Cardiac muscle cell (in vitro differentiated cells and primary cell): Measurements from ENCODE around the gene ERG. TPM values are rescaled to one million over a fixed set of nuclear protein-coding genes. Genes with fewer than 3 reads are reported as not detected.

Experiments
- DNase-seq, 2 donors: peaks; one replicate each; pipeline versions ENCODE4 v3.0.0 to v3.0.0-alpha.2; 2010 to 2017; ENCODE audit warnings: low read depth in 1 of 2, low spot score in 1 of 2
- H3K27ac ChIP-seq: fragments of 200-600 bp; sonication (generic); 2 replicates; pipeline ENCODE4 v1.5.1; 2016
- H3K27me3 ChIP-seq: fragments of 200-600 bp; sonication (generic); 2 replicates; pipeline ENCODE4 v1.6.0; 2016; ENCODE audit warnings: control low read depth
- H3K36me3 ChIP-seq: fragments of 200-600 bp; sonication (generic); 2 replicates; pipeline ENCODE4 v1.5.1; 2016; ENCODE audit warnings: control low read depth
- H3K4me1 ChIP-seq: fragments of 200-600 bp; sonication (generic); 2 replicates; pipeline ENCODE4 v1.8.1; 2017; ENCODE audit warnings: low read depth, mild to moderate bottlenecking, mixed run types
- H3K4me3 ChIP-seq: fragments of 200-600 bp; sonication (generic); 2 replicates; pipeline ENCODE4 v1.5.1; 2016; ENCODE audit warnings: mild to moderate bottlenecking
- H3K9me3 ChIP-seq: fragments of 200-600 bp; sonication (generic); 2 replicates; pipeline ENCODE4 v1.5.1; 2017; ENCODE audit warnings: low read depth, mild to moderate bottlenecking, control low read depth
- CTCF ChIP-seq: IDR thresholded peaks from 2 replicates; pipeline ENCODE4 v1.5.1; 2012; ENCODE audit warnings: low read depth, mild to moderate bottlenecking, low read length
- polyA plus RNA-seq: library from polyadenylated mRNA; unstranded; fragments of >200 nt; fragmentation: Nextera tagmentation; extraction: Ambion mirVana; gene quantifications from 2 replicates; pipeline ENCODE4 v1.2.1, GENCODE V29; 2016
- total RNA-seq: library from RNA; depleted of rRNA; stranded (reverse); fragments of >200 nt; gene quantifications from 2 replicates; pipeline ENCODE4 v1.2.3, GENCODE V29; 2016

The ERG gene
- total and polyA plus RNA-seq, 2 experiments from 2014 or later = 1.5 TPM; not detected in 1

- Histone ChIP-seq H3K36me3 (no peaks in the 10 kb centered on the region), H3K4me1 (no peaks in the 10 kb centered on the region), H3K9me3 (no peaks in the 10 kb centered on the region), H3K4me3 (no peak overlapping the region), H3K27ac (no peak overlapping the region), H3K27me3 (no peaks in the 10 kb centered on the region)
- TF ChIP-seq CTCF = no peak
- DNase-seq = no peak
Measured at GRCh38 chr21:38341546-38342012, 156.7 kb downstream of the ERG start.

GRCh38 chr21:38340131-38340530 lies 158.1 kb downstream of the ERG start:
- Histone ChIP-seq H3K4me1 (no peaks in the 10 kb centered on the region), H3K36me3 (no peaks in the 10 kb centered on the region), H3K9me3 (no peaks in the 10 kb centered on the region), H3K4me3 (no peak overlapping the region), H3K27ac (no peak overlapping the region), H3K27me3 (no peaks in the 10 kb centered on the region)
- DNase-seq = no peak
- TF ChIP-seq CTCF = no peak

GRCh38 chr21:38337793-38338192 lies 160.5 kb downstream of the ERG start:
- Histone ChIP-seq H3K27ac (no peak overlapping the region), H3K9me3 (no peaks in the 10 kb centered on the region), H3K4me3 (no peak overlapping the region), H3K27me3 (no peaks in the 10 kb centered on the region), H3K4me1 (no peaks in the 10 kb centered on the region), H3K36me3 (no peaks in the 10 kb centered on the region)
- no peak for DNase-seq
- no peak for TF ChIP-seq CTCF

- Histone ChIP-seq H3K9me3 (no peaks in the 10 kb centered on the region), H3K4me3 (no peak overlapping the region), H3K27ac (no peak overlapping the region), H3K36me3 (no peaks in the 10 kb centered on the region), H3K4me1 (no peaks in the 10 kb centered on the region), H3K27me3 (no peaks in the 10 kb centered on the region)
- DNase-seq = no peak
- no peak for TF ChIP-seq CTCF
Measured at GRCh38 chr21:38334866-38335265, 163.4 kb downstream of the ERG start.

GRCh38 chr21:38333301-38334272 lies 164.7 kb downstream of the ERG start:
- Histone ChIP-seq H3K27ac (no peak overlapping the region), H3K27me3 (no peaks in the 10 kb centered on the region), H3K36me3 (no peaks in the 10 kb centered on the region), H3K9me3 (no peaks in the 10 kb centered on the region), H3K4me3 (no peak overlapping the region), H3K4me1 (no peaks in the 10 kb centered on the region)
- peak in 1 of 2 donors; percentile 62 for DNase-seq
- TF ChIP-seq CTCF = peak; percentile 62
